ENCODE data around the gene PCYT2. TPM values are rescaled to one million over a fixed set of nuclear protein-coding genes. Genes with fewer than 3 reads are reported as not detected.
A peak's percentile ranks its signal among the peaks of the same experiment; 100 is the strongest.

Gene PCYT2
- total RNA-seq, 4 donors from 2014 or later: 4.1 to 27.7 (median 18.8) TPM

GRCh38 chr17:81898029-81898866 lies 13.0 kb downstream of the PCYT2 start:
- DNase-seq: no peak
- Histone ChIP-seq H3K27ac (no peak overlapping the region), H3K36me3 (no peaks in the 10 kb centered on the region), H3K27me3 (no peaks in the 10 kb centered on the region), H3K4me3 (no peak overlapping the region), H3K9me3 (no peaks in the 10 kb centered on the region), H3K4me1 (peaks cover 0 to 16% of the 10 kb centered on the region in 2 donors)
- no peak for TF ChIP-seq CTCF (IDR thresholded peaks at IDR 0.05)
- TF ChIP-seq POLR2A (IDR thresholded peaks at IDR 0.05): no peak
- intact Hi-C loops (cut with DNase I; ENCODE audit: low total_unique reads): no loop called here

GRCh38 chr17:81895400-81895799 lies 15.8 kb downstream of the PCYT2 start:
- H3K9me3 ChIP-seq: no peaks in the 10 kb centered on the region
- H3K4me3 ChIP-seq: no peak overlapping the region
- peaks cover 2 to 6% of the 10 kb centered on the region in 2 donors for H3K4me1 ChIP-seq
- no peaks in the 10 kb centered on the region for H3K36me3 ChIP-seq
- no peak for DNase-seq
- H3K27ac ChIP-seq: no peak overlapping the region
- H3K27me3 ChIP-seq: no peaks in the 10 kb centered on the region
- no peak for TF ChIP-seq CTCF (IDR thresholded peaks at IDR 0.05)
- no peak for TF ChIP-seq POLR2A (IDR thresholded peaks at IDR 0.05)
- intact Hi-C loops (cut with DNase I; ENCODE audit: low total_unique reads): no loop called here

GRCh38 chr17:81891303-81891552 lies 20.0 kb downstream of the PCYT2 start:
- Histone ChIP-seq H3K4me1 (peaks cover 6 to 11% of the 10 kb centered on the region in 2 donors), H3K4me3 (peak overlapping the region; percentile 86 to 94), H3K27me3 (no peaks in the 10 kb centered on the region), H3K9me3 (no peaks in the 10 kb centered on the region), H3K27ac (peak overlapping the region; percentile 83 to 89), H3K36me3 (no peaks in the 10 kb centered on the region)
- intact Hi-C loops (cut with DNase I; ENCODE audit: low total_unique reads): no loop called here
- DNase-seq: no peak
- no peak for TF ChIP-seq POLR2A (IDR thresholded peaks at IDR 0.05)
- TF ChIP-seq CTCF (IDR thresholded peaks at IDR 0.05): no peak

DNA sequence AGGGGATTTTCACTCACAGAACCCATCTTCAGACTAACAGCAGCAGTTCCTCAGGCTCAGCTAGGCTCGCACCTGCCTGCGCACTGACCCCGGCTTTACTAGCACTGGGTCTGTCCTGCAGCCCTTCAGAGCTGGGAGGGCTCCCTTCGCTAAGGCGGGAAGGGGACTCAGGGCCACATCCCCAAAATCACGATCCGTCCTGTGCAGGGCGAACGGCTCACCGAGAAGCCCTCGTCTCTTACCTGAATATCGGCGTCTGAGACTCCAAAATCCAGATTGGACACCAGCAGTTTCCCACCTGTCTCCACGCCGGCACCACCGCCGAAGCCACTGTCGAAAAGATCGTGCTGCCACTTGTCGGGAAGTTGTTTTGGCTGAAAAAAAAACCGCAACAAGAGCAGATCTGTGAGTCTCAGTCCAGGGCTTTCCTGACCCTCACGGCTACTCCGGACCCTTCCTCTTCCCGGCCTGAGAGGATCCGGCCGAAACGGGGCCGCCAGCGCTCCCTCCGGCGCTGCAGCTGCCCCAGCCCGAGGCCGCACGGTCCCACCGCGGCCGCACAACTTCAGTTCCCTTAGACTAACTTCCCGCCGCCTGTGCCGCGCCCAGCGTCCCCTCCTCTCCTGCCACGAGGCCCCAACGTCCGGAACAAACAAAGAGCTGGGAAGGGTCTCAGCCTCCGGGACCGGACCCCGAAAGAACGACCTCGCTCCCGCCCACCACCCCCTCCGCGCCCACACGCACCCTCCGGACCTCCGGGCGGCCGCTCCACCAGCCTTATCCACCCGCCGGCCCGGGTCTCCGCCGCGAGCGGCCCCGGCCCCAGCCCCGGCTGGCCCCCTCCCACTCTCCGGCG lies 20.5 kb downstream of the PCYT2 start:
- peak overlapping the region; percentile 83 to 89 for H3K27ac ChIP-seq
- no peak for DNase-seq
- peaks cover 6 to 11% of the 10 kb centered on the region in 2 donors for H3K4me1 ChIP-seq
- intact Hi-C loops (cut with DNase I; ENCODE audit: low total_unique reads): no loop called here
- H3K27me3 ChIP-seq: no peaks in the 10 kb centered on the region
- no peaks in the 10 kb centered on the region for H3K9me3 ChIP-seq
- no peaks in the 10 kb centered on the region for H3K36me3 ChIP-seq
- peak overlapping the region; percentile 86 to 94 for H3K4me3 ChIP-seq
- TF ChIP-seq CTCF (IDR thresholded peaks at IDR 0.05): no peak
- TF ChIP-seq POLR2A (IDR thresholded peaks at IDR 0.05): no peak

- no peak for TF ChIP-seq POLR2A (IDR thresholded peaks at IDR 0.05)
- no peak for TF ChIP-seq CTCF (IDR thresholded peaks at IDR 0.05)
- Histone ChIP-seq H3K4me3 (no peak overlapping the region), H3K9me3 (no peaks in the 10 kb centered on the region), H3K27me3 (no peaks in the 10 kb centered on the region), H3K27ac (no peak overlapping the region), H3K4me1 (peaks cover 6 to 11% of the 10 kb centered on the region in 2 donors), H3K36me3 (no peaks in the 10 kb centered on the region)
- intact Hi-C loops (cut with DNase I; ENCODE audit: low total_unique reads): no loop called here
- no peak for DNase-seq
Measured at GRCh38 chr17:81889602-81890001, 21.6 kb downstream of the PCYT2 start.

Measured in uterus (tissue), 4 donors.